GM08714 (cell line): ENCODE data around the gene APOL2.
"Not testable (repeated sequence)": the region's sequence is repeated elsewhere in the genome, so short reads cannot be mapped to it uniquely, and the experiment has no call there.

Source experiments
- H3K4me3 ChIP-seq: fragments of 200-500 bp; sonication (Bioruptor generic); 2 replicates; pipeline ENCODE4 v1.5.1; 2014; ENCODE audit warnings: mild to moderate bottlenecking, low read length, inconsistent platforms
- ZNF274 ChIP-seq: IDR thresholded peaks from 2 replicates; pipeline ENCODE4 v1.6.1; 2012; ENCODE audit warnings: mild to moderate bottlenecking, low read depth, low read length

APOL2 gene

GRCh38 chr22:36192542-36192941 is 46.8 kb downstream of the APOL2 start:
- no peak overlapping the region for H3K4me3 ChIP-seq
- TF ChIP-seq ZNF274 = no peak

GRCh38 chr22:36191106-36191836 is 48.1 kb downstream of the APOL2 start:
- no peak overlapping the region for H3K4me3 ChIP-seq
- TF ChIP-seq ZNF274 = no peak

- H3K4me3 ChIP-seq = not testable (repeated sequence)
These were observed 51.5 kb downstream of the APOL2 start for GRCh38 chr22:36187862-36188261.

- TF ChIP-seq ZNF274 = no peak
- no peak overlapping the region for H3K4me3 ChIP-seq
These were observed 53.3 kb downstream of the APOL2 start for GRCh38 chr22:36185828-36186624.

- no peak overlapping the region for H3K4me3 ChIP-seq
- TF ChIP-seq ZNF274 = no peak
These were observed 54.8 kb downstream of the APOL2 start for GRCh38 chr22:36184433-36185025.

GRCh38 chr22:36183446-36183845 is 55.9 kb downstream of the APOL2 start:
- TF ChIP-seq ZNF274 = no peak
- no peak overlapping the region for H3K4me3 ChIP-seq

- TF ChIP-seq ZNF274 = no peak
- no peak overlapping the region for H3K4me3 ChIP-seq
These were observed 56.5 kb downstream of the APOL2 start for GRCh38 chr22:36182857-36183256.

- no peak overlapping the region for H3K4me3 ChIP-seq
- TF ChIP-seq ZNF274 = no peak
These were observed 57.3 kb downstream of the APOL2 start for GRCh38 chr22:36182056-36182455.

GRCh38 chr22:36180928-36181327 is 58.4 kb downstream of the APOL2 start:
- no peak overlapping the region for H3K4me3 ChIP-seq
- no peak for TF ChIP-seq ZNF274

GRCh38 chr22:36180038-36180880 is 59.1 kb downstream of the APOL2 start:
- no peak for TF ChIP-seq ZNF274
- no peak overlapping the region for H3K4me3 ChIP-seq

- no peak overlapping the region for H3K4me3 ChIP-seq
- TF ChIP-seq ZNF274 = no peak
These were observed 62.2 kb downstream of the APOL2 start for GRCh38 chr22:36177160-36177559.
